HG02678 (cell line): Measurements from ENCODE around the gene RNF144A.

Experiments
- ATAC-seq: cut with Tn5 transposase; IDR thresholded peaks from one replicate; pipeline ENCODE4 v1.9.1; 2021; ENCODE audit warnings: mild to moderate bottlenecking, moderate library complexity; ENCODE audit not compliant: unreplicated experiment

Gene RNF144A

GRCh38 chr2:6968319-6969100, 51.3 kb downstream of the RNF144A start:
- ATAC-seq: no peak

GRCh38 chr2:6970551-6970950, 53.3 kb downstream of the RNF144A start:
- no peak for ATAC-seq

- ATAC-seq: no peak
Measured at GRCh38 chr2:6970976-6971480, 53.8 kb downstream of the RNF144A start.

GRCh38 chr2:6971502-6971901, 54.3 kb downstream of the RNF144A start:
- ATAC-seq: no peak

GRCh38 chr2:6972067-6972710, 55.0 kb downstream of the RNF144A start:
- ATAC-seq: no peak

GRCh38 chr2:6973895-6974545, 56.8 kb downstream of the RNF144A start:
- ATAC-seq: no peak

- ATAC-seq: no peak
Measured at GRCh38 chr2:6975988-6976387, 58.8 kb downstream of the RNF144A start.

GRCh38 chr2:6977113-6977741, 60.0 kb downstream of the RNF144A start:
- no peak for ATAC-seq

GRCh38 chr2:6977786-6978185, 60.6 kb downstream of the RNF144A start:
- no peak for ATAC-seq

- no peak for ATAC-seq
Measured at GRCh38 chr2:6978991-6979390, 61.8 kb downstream of the RNF144A start.

GRCh38 chr2:6982449-6982848, 65.2 kb downstream of the RNF144A start:
- no peak for ATAC-seq

- ATAC-seq: no peak
Measured at GRCh38 chr2:6982934-6983589, 65.8 kb downstream of the RNF144A start.

- ATAC-seq: no peak
Measured at GRCh38 chr2:6986301-6986911, 69.2 kb downstream of the RNF144A start.

- ATAC-seq: no peak
Measured at GRCh38 chr2:6986912-6987361, 69.7 kb downstream of the RNF144A start.

GRCh38 chr2:6990871-6991270, 73.7 kb downstream of the RNF144A start:
- no peak for ATAC-seq

- ATAC-seq: no peak
Measured at GRCh38 chr2:6992794-6993228, 75.6 kb downstream of the RNF144A start.

GRCh38 chr2:6993229-6993640, 76.0 kb downstream of the RNF144A start:
- ATAC-seq: no peak

- no peak for ATAC-seq
Measured at GRCh38 chr2:6993936-6994335, 76.7 kb downstream of the RNF144A start.

- no peak for ATAC-seq
Measured at GRCh38 chr2:6994536-6995128, 77.4 kb downstream of the RNF144A start.
